Gastrocnemius medialis (tissue), 4 donors: ENCODE data around the gene GAS7.

Experiments
- POLR2A ChIP-seq, 2 donors: fragments of 450-650 bp; IDR thresholded peaks; one replicate each; pipeline ENCODE4 v1.6.1; 2017; ENCODE audit warnings: antibody characterized with exemption in 2 of 2, mild to moderate bottlenecking in 2 of 2, moderate library complexity in 2 of 2
- TF ChIP-seq, protein P1 (sequence below), 5 experiments: fragments of 450-650 bp in 3 of 5; fragments of 200-600 bp in 2 of 5; sonication (generic) in 2 of 5; IDR thresholded peaks in 4 of 5; conservative IDR thresholded peaks in 1 of 5; 1 replicate in 4 of 5; 2 replicates in 1 of 5; pipeline ENCODE4 v1.5.1; 2016 to 2019; ENCODE audit warnings: antibody characterized with exemption in 5 of 5, mild to moderate bottlenecking in 3 of 5, moderate library complexity in 3 of 5

DNA sequence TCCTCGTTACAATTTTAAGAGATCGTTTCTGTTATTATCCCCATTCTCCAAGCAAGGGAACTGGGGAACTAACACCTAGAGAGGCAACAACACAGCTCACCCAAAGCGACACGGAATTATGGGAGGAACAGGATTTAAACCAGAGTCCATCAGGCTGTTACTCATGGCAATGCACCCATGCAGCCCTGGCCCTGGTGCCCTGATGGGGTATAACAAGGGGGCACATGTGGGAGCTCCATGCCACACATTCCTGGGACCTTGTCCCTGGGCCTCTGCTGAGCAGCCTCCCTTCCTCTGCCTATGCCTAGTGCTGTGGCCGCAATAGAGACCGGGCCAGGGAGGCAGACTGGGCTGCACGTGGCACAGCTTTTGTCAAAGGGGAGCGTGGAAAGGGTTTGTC lies 280.1 kb downstream of the GAS7 start:
- TF ChIP-seq, protein P1, sequence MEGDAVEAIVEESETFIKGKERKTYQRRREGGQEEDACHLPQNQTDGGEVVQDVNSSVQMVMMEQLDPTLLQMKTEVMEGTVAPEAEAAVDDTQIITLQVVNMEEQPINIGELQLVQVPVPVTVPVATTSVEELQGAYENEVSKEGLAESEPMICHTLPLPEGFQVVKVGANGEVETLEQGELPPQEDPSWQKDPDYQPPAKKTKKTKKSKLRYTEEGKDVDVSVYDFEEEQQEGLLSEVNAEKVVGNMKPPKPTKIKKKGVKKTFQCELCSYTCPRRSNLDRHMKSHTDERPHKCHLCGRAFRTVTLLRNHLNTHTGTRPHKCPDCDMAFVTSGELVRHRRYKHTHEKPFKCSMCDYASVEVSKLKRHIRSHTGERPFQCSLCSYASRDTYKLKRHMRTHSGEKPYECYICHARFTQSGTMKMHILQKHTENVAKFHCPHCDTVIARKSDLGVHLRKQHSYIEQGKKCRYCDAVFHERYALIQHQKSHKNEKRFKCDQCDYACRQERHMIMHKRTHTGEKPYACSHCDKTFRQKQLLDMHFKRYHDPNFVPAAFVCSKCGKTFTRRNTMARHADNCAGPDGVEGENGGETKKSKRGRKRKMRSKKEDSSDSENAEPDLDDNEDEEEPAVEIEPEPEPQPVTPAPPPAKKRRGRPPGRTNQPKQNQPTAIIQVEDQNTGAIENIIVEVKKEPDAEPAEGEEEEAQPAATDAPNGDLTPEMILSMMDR (IDR thresholded peaks at IDR 0.05 in 4 of 5, conservative IDR thresholded peaks at IDR 0.05 in 1 of 5) = no peak
- no peak for TF ChIP-seq POLR2A (IDR thresholded peaks at IDR 0.05)
